Neutrophil (primary cell): ENCODE data around the gene MSH5.

Experiments used
- H3K27ac ChIP-seq: fragments of 200-600 bp; sonication (generic); 2 replicates; pipeline ENCODE4 v1.5.1; 2016; ENCODE audit warnings: mild to moderate bottlenecking, moderate library complexity
- H3K27me3 ChIP-seq: fragments of 200-600 bp; sonication (generic); 2 replicates; pipeline ENCODE4 v1.6.0; 2016; ENCODE audit warnings: mild to moderate bottlenecking
- H3K36me3 ChIP-seq: fragments of 200-600 bp; sonication (generic); 2 replicates; pipeline ENCODE4 v1.5.1; 2017
- H3K4me1 ChIP-seq, 2 experiments: fragments of 200-600 bp in 1 of 2; sonication (generic) in 1 of 2; 1 replicate in 1 of 2; 2 replicates in 1 of 2; pipeline versions ENCODE4 v1.5.1 to v1.6.1; 2013 to 2016; ENCODE audit warnings: low read depth in 1 of 2, low read length in 1 of 2, mild to moderate bottlenecking in 1 of 2, moderate library complexity in 1 of 2; ENCODE audit not compliant: control insufficient read depth in 1 of 2, insufficient read depth in 1 of 2
- H3K4me3 ChIP-seq, 2 experiments: fragments of 200-600 bp in 1 of 2; sonication (generic) in 1 of 2; 1 replicate in 1 of 2; 2 replicates in 1 of 2; pipeline ENCODE4 v1.5.1; 2013 to 2016; ENCODE audit warnings: low read depth in 1 of 2, low read length in 1 of 2, mild to moderate bottlenecking in 1 of 2, moderate library complexity in 1 of 2
- H3K9me3 ChIP-seq: fragments of 200-600 bp; sonication (generic); 2 replicates; pipeline ENCODE4 v1.5.1; 2016
- CTCF ChIP-seq: fragments of 200-600 bp; sonication (generic); IDR thresholded peaks from 2 replicates; pipeline ENCODE4 v1.5.1; 2016; ENCODE audit warnings: antibody characterized with exemption

Gene MSH5

GRCh38 chr6:31761343-31761742 is 21.5 kb downstream of the MSH5 start:
- Histone ChIP-seq H3K27me3 (no peaks in the 10 kb centered on the region), H3K27ac (no peak overlapping the region), H3K4me1 (no peaks in the 10 kb centered on the region), H3K4me3 (no peak overlapping the region), H3K9me3 (no peaks in the 10 kb centered on the region), H3K36me3 (peaks cover 23% of the 10 kb centered on the region)
- no peak for TF ChIP-seq CTCF

GRCh38 chr6:31762356-31762755 is 22.6 kb downstream of the MSH5 start, which contains the start of gene SAPCD1:
SAPCD1 (plus strand) TSS chr6:31762656; CDS start chr6:31763055, 399 bp downstream.
- Histone ChIP-seq H3K9me3 (no peaks in the 10 kb centered on the region), H3K27ac (no peak within 1 kb of the TSS), H3K27me3 (no peaks in the 10 kb centered on the region), H3K4me1 (peaks cover 0 to 2% of the 10 kb centered on the region in 2 experiments), H3K36me3 (peaks cover 23% of the 10 kb centered on the region), H3K4me3 (no peak within 1 kb of the TSS)
- no peak for TF ChIP-seq CTCF

DNA sequence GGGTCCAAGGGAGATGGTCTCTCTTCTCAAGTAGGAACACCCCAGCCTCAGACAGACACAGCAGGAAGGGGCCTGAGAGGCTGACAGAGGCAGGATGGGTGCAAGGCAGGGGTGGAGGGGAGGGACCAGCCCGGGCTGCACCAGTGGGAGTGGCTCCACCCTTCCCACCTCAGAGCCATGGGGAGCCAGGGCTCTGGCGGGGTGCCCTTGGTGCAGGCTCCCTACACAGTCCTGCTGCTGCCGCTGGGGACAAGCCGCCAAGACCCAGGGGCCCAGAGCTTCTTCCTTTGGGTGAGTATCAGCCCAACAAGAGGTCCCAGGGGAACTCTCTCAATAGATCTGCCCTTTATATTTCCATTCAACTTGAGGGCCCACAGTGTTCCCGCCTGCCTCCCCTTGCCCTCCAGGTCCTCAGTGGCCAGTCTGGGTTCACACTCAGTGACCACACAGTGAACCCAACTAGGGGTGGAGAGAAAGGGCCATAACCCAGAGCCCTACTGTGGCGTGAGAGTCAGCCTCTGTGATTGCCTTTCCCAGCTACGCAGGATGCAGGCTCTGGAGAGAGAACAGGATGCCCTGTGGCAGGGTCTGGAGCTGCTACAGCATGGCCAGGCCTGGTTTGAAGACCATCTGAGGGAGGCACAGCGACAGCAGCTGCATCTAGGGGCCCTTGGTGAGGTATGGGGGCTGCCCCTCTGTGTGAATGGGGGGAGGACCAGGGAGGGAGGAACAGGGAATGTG is 23.2 kb downstream of the MSH5 start:
- no peak overlapping the region for H3K27ac ChIP-seq
- no peaks in the 10 kb centered on the region for H3K9me3 ChIP-seq
- TF ChIP-seq CTCF = no peak
- no peak overlapping the region for H3K4me3 ChIP-seq
- no peaks in the 10 kb centered on the region for H3K27me3 ChIP-seq
- H3K36me3 ChIP-seq = peaks cover 23% of the 10 kb centered on the region
- H3K4me1 ChIP-seq = peaks cover 6% of the 10 kb centered on the region in 2 experiments

- H3K4me3 ChIP-seq = no peak overlapping the region
- H3K36me3 ChIP-seq = peaks cover 23% of the 10 kb centered on the region
These were observed 23.8 kb downstream of the MSH5 start for GRCh38 chr6:31763619-31763940.

DNA sequence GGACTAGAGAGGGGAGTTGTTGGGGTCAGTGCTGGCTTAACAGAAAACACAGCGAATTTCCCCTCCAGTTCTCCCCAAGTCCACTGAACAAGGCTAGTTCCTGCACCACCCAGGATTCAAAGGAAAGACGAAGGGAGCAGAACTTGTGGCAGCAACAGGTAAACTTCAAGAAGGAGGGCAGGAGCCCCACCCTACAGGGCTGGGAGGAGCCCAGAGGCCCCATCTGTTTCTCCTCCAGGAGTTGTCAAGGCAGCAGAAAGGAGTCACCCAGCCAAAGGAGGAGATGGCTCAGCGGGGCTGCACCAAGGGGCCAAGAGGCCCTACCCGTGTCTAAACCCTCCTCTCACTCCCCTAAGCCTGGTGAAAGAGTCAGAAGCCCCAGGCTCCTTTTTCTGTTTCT is 24.4 kb downstream of the MSH5 start:
- Histone ChIP-seq H3K36me3 (peaks cover 23% of the 10 kb centered on the region), H3K27ac (no peak overlapping the region), H3K27me3 (no peaks in the 10 kb centered on the region), H3K9me3 (no peaks in the 10 kb centered on the region), H3K4me1 (peaks cover 18% of the 10 kb centered on the region in 2 experiments), H3K4me3 (no peak overlapping the region)
- TF ChIP-seq CTCF = no peak

More at GRCh38 chr6:31763619-31763940, 23.8 kb downstream of the MSH5 start:
- Histone ChIP-seq H3K9me3 (no peaks in the 10 kb centered on the region), H3K27me3 (no peaks in the 10 kb centered on the region), H3K4me1 (peaks cover 11% of the 10 kb centered on the region in 2 experiments), H3K27ac (no peak overlapping the region)
- no peak for TF ChIP-seq CTCF
